Measurements from ENCODE around the gene GFI1B. TPM values are rescaled to one million over a fixed set of nuclear protein-coding genes. Genes with fewer than 3 reads are reported as not detected.
A peak's percentile ranks its signal among the peaks of the same experiment; 100 is the strongest.

GFI1B gene
- total and polyA plus RNA-seq, 2 donors (not counting 1 experiment from before 2014, with no cell fraction given), result under 0.01 to 0.06 TPM

- no peaks in the 10 kb centered on the region for H4K20me1 ChIP-seq (ENCODE audit: control insufficient read depth, extremely low read depth, insufficient read depth, low read length)
- H2AFZ ChIP-seq (ENCODE audit: low read length), result peak overlapping the region; percentile 40
- peak overlapping the region; percentile 72 for H3K27ac ChIP-seq (ENCODE audit: insufficient read depth, low read length)
- H3K4me1 ChIP-seq (ENCODE audit: control insufficient read depth, extremely low read depth, insufficient read depth, low read length), result peaks cover 7% of the 10 kb centered on the region
- peak overlapping the region; percentile 73 for H3K9ac ChIP-seq (ENCODE audit: insufficient read depth, low read length)
- peaks cover 38% of the 10 kb centered on the region for H3K79me2 ChIP-seq (ENCODE audit: control insufficient read depth, insufficient read depth, low read length)
- no peaks in the 10 kb centered on the region for H3K27me3 ChIP-seq (ENCODE audit: control insufficient read depth, insufficient read depth, low read length)
- TF ChIP-seq CTCF (conservative IDR thresholded peaks at IDR 0.05 in 1 of 2, IDR thresholded peaks at IDR 0.05 in 1 of 2; ENCODE audit: low read depth in 1 of 2, low read length in 2 of 2), result no peak
- no peak for TF ChIP-seq EZH2 (IDR thresholded peaks at IDR 0.05; ENCODE audit: low read length, missing control alignments)
- DNase-seq (ENCODE audit: low read depth in 2 of 2), result no peak
- H3K9me3 ChIP-seq (ENCODE audit: control insufficient read depth, insufficient read depth, low read depth, low read length), result no peaks in the 10 kb centered on the region
- peak overlapping the region; percentile 46 for H3K4me2 ChIP-seq (ENCODE audit: extremely low read depth, insufficient read depth, low read length)
- H3K36me3 ChIP-seq (ENCODE audit: control insufficient read depth, insufficient read depth, low read length), result no peaks in the 10 kb centered on the region
- peak overlapping the region; percentile 37 to 100 (median 50) for H3K4me3 ChIP-seq (replicated peaks in 1 of 4; ENCODE audit: control extremely low read depth in 1 of 4, insufficient read depth in 1 of 4, low read depth in 3 of 4, low read length in 4 of 4)
Measured at GRCh38 chr9:132945186-132946130, 33.0 kb upstream of the GFI1B start.

GRCh38 chr9:132946211-132946610, 32.3 kb upstream of the GFI1B start:
- no peak for TF ChIP-seq EZH2 (IDR thresholded peaks at IDR 0.05; ENCODE audit: low read length, missing control alignments)
- no peak for TF ChIP-seq CTCF (conservative IDR thresholded peaks at IDR 0.05 in 1 of 2, IDR thresholded peaks at IDR 0.05 in 1 of 2; ENCODE audit: low read depth in 1 of 2, low read length in 2 of 2)
- H3K4me1 ChIP-seq (ENCODE audit: control insufficient read depth, extremely low read depth, insufficient read depth, low read length), result peaks cover 7% of the 10 kb centered on the region
- no peak overlapping the region for H3K9ac ChIP-seq (ENCODE audit: insufficient read depth, low read length)
- peak overlapping the region; percentile 76 for H2AFZ ChIP-seq (ENCODE audit: low read length)
- H4K20me1 ChIP-seq (ENCODE audit: control insufficient read depth, extremely low read depth, insufficient read depth, low read length), result no peaks in the 10 kb centered on the region
- no peak overlapping the region for H3K27ac ChIP-seq (ENCODE audit: insufficient read depth, low read length)
- no peaks in the 10 kb centered on the region for H3K9me3 ChIP-seq (ENCODE audit: control insufficient read depth, insufficient read depth, low read depth, low read length)
- H3K27me3 ChIP-seq (ENCODE audit: control insufficient read depth, insufficient read depth, low read length), result no peaks in the 10 kb centered on the region
- peaks cover 31% of the 10 kb centered on the region for H3K79me2 ChIP-seq (ENCODE audit: control insufficient read depth, insufficient read depth, low read length)
- no peaks in the 10 kb centered on the region for H3K36me3 ChIP-seq (ENCODE audit: control insufficient read depth, insufficient read depth, low read length)
- no peak overlapping the region for H3K4me3 ChIP-seq (replicated peaks in 1 of 4; ENCODE audit: control extremely low read depth in 1 of 4, insufficient read depth in 1 of 4, low read depth in 3 of 4, low read length in 4 of 4)
- no peak overlapping the region for H3K4me2 ChIP-seq (ENCODE audit: extremely low read depth, insufficient read depth, low read length)
- no peak for DNase-seq (ENCODE audit: low read depth in 2 of 2)

- no peaks in the 10 kb centered on the region for H4K20me1 ChIP-seq (ENCODE audit: control insufficient read depth, extremely low read depth, insufficient read depth, low read length)
Measured at GRCh38 chr9:132946631-132947295, 31.7 kb upstream of the GFI1B start.

More at GRCh38 chr9:132946631-132947295, 31.7 kb upstream of the GFI1B start:
- Histone ChIP-seq H3K27me3 (ENCODE audit: control insufficient read depth, insufficient read depth, low read length) (no peaks in the 10 kb centered on the region), H3K36me3 (ENCODE audit: control insufficient read depth, insufficient read depth, low read length) (no peaks in the 10 kb centered on the region), H3K27ac (ENCODE audit: insufficient read depth, low read length) (no peak overlapping the region), H3K4me3 (replicated peaks in 1 of 4; ENCODE audit: control extremely low read depth in 1 of 4, insufficient read depth in 1 of 4, low read depth in 3 of 4, low read length in 4 of 4) (no peak overlapping the region), H3K9ac (ENCODE audit: insufficient read depth, low read length) (no peak overlapping the region), H3K4me2 (ENCODE audit: extremely low read depth, insufficient read depth, low read length) (no peak overlapping the region), H3K9me3 (ENCODE audit: control insufficient read depth, insufficient read depth, low read depth, low read length) (no peaks in the 10 kb centered on the region), H2AFZ (ENCODE audit: low read length) (peak overlapping the region; percentile 76), H3K79me2 (ENCODE audit: control insufficient read depth, insufficient read depth, low read length) (peaks cover 25% of the 10 kb centered on the region), H3K4me1 (ENCODE audit: control insufficient read depth, extremely low read depth, insufficient read depth, low read length) (peaks cover 7% of the 10 kb centered on the region)
- no peak for TF ChIP-seq EZH2 (IDR thresholded peaks at IDR 0.05; ENCODE audit: low read length, missing control alignments)
- TF ChIP-seq CTCF (conservative IDR thresholded peaks at IDR 0.05 in 1 of 2, IDR thresholded peaks at IDR 0.05 in 1 of 2; ENCODE audit: low read depth in 1 of 2, low read length in 2 of 2), result no peak
- DNase-seq (ENCODE audit: low read depth in 2 of 2), result peak; percentile 20 to 48

All from fibroblast of lung (primary cell).